Stimulated activated CD8-positive, alpha-beta memory T cell treated with anti-CD3 and anti-CD28 coated beads, Interleukin-4, amount 100 ng/mL, for 48 hours (primary cell): Measurements from ENCODE around the gene TOGARAM2.

ENCODE experiments used
- DNase-seq: peaks from one replicate; pipeline ENCODE4 v3.0.0-alpha.2; 2020

Gene TOGARAM2

GRCh38 chr2:29057006-29057405 is 75.9 kb downstream of the TOGARAM2 start:
- DNase-seq = no peak

DNA sequence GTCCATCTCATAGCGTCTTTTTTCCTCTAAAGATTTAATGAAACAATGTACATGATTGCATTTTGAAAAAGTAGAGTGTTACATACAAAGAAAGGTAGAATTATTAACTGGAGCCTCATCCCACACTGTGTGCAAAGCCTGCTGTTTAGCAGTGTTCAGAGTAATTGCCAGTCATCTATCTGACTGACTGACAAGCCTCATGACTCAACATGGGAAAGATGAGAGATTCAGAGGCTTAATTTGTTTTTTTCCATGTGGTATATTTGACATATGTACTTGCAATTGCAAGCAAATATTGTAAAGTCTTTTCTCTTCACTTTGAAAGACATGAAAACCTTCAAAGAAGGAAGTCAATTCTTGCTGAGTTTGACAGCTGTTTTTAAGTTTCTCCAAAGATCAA is 78.5 kb downstream of the TOGARAM2 start:
- DNase-seq = no peak

DNA sequence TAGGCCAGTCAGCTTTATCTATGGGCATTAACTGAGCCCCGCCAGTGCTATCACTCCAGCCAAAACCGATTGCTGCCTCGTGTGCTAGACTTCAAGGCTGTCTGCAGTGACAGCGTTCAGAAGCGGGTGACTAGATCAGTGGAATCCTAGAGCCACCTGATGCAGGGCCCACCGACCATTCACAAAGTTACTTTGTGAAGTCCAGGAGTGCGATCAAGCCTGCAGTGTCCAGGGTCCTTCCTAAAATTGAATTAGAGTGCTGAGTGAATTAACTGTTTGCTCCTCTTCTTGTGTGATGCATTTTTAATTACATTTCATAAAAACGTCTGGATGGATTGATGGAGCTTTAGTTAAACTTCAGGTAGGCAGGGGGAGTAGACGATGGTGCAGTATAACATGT is 79.3 kb downstream of the TOGARAM2 start:
- no peak for DNase-seq

DNA sequence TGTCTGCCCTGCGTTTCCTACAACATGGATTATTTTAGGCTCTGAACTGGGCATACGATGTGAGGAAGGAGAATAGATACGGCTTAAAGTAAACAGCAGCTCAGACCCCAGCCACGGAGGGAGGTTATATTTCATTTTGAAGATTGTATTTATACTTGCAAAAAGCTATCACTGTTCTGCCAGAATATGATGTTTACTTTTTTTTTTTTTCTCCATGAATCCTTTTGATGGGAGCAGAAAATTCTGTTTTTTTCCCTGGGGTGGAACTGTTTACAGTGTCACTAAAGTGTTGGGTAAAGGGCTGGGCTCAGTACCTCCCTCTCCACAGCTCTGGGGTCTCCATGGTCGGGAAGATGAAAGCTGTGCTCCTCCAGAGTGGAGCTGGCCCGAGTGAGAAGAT is 80.1 kb downstream of the TOGARAM2 start:
- no peak for DNase-seq

DNA sequence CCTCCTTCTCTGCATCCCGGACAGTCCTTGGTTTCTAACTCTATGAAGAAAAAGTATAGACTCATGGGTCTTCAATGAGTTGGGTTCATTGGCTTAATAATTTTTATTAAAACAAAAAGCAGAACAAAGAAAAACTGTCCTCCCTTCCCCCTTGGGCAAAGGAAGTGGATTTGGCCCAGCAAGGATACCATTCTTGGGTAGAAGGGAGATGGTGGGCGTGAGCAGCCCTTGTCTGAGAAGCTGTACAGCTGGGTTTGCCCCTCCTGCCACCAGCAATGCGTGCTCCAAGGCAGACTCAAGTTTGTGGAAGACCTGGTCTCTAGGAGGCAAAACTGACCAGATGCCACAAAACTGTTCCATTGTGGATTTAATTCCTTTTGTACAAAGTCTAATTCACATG is 80.5 kb downstream of the TOGARAM2 start:
- no peak for DNase-seq

GRCh38 chr2:29062371-29062770 is 81.3 kb downstream of the TOGARAM2 start:
- no peak for DNase-seq

DNA sequence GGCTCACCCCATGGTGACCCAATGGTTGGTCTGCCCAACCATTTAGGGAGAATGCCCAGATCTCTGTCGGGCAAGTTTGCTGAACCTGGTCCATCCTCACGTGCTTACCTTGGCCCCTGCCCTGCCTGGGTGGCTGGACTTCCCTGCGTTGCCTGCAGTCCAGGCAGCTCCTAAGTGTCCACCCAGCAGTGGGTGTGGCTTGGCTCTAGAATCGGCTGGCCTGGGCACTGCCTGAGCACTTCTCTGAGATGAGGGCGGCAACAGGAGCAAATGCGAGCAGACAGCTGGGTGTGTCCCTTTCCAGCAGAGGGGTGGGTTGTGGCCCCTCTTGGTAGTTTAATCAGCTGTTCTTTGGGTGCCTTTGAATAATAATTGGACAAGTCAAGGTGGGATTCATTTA is 82.0 kb downstream of the TOGARAM2 start:
- no peak for DNase-seq

- no peak for DNase-seq
These were observed 82.7 kb downstream of the TOGARAM2 start for GRCh38 chr2:29063646-29064345.

- DNase-seq = no peak
These were observed 83.2 kb downstream of the TOGARAM2 start for GRCh38 chr2:29064346-29064715.

DNA sequence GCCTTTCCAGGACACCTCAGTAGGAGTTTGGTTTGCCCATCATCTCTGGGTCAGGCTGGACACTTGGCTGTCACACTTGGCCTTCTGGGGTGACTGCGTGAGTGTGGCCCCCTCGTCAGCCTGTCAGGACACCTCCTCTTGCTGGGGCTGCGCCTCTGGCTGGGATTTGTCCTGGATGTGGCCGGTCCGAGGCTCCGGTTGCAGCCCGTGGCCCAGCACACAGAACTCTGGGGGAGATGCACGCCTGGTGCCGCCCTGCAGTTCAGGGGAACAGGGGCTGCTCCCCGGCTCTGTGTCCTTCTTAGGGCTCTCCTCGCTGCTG is 83.6 kb downstream of the TOGARAM2 start:
- DNase-seq = no peak

DNA sequence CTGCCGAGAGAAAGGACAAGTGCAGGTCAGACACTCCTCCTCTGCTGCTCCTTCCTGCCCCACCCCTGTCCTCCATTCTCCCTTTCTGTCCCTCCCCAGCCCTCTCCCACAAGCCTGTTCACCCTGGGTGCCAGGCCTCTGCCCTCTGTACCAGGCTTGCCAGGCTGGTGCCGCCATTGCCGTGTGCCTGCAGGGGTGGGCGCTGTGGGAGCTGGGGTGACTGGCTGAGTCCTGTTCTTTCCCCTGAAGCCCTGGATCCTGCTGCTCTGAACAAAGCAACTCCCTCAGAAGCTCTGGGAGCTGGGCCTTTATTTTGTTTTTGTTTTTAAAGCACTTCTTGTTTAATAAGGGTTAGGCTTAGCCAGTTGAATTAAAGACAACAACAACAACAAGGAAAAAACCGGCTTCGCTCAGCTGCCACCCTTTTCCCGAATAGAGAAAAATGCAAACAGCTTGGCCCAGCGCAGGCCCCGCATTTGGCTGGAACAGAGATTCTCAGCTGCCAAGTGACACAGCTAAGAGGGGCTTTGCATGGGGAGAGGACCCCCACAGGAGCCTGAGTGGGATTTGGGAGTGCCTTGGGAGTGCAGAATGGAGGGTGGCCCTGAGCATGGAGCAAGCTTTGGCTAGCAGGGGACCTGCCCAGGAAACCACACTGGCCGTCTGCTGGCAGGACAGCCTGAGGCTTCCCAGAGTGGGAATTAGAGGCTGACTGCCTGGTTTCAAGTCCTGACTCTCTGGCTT is 84.1 kb downstream of the TOGARAM2 start:
- no peak for DNase-seq

- DNase-seq = no peak
These were observed 85.3 kb downstream of the TOGARAM2 start for GRCh38 chr2:29066271-29066860.

- no peak for DNase-seq
These were observed 86.0 kb downstream of the TOGARAM2 start for GRCh38 chr2:29066997-29067605.

GRCh38 chr2:29068513-29068912 is 87.4 kb downstream of the TOGARAM2 start:
- DNase-seq = no peak

GRCh38 chr2:29070526-29070925 is 89.4 kb downstream of the TOGARAM2 start:
- no peak for DNase-seq

GRCh38 chr2:29071032-29071975 is 90.2 kb downstream of the TOGARAM2 start:
- no peak for DNase-seq

DNA sequence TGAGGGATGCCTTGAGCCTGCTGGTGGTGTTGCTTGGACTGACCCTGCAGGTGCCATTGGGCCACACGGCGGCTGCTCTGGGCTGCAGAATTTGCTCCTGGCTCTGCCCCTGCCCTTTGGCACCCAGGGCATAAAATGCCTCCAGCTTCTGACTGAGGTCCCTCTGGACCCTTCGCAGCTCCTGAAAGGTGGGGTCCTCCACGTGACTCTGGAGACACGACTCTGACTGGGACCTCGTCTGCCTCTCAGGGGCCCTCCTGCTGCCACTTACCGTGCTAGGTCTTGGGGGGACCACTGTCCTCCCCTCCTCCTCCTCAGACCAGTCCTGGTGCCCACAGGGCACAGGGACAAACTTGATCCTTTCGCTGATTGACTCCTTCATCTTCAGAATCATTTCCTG is 91.2 kb downstream of the TOGARAM2 start:
- no peak for DNase-seq

DNA sequence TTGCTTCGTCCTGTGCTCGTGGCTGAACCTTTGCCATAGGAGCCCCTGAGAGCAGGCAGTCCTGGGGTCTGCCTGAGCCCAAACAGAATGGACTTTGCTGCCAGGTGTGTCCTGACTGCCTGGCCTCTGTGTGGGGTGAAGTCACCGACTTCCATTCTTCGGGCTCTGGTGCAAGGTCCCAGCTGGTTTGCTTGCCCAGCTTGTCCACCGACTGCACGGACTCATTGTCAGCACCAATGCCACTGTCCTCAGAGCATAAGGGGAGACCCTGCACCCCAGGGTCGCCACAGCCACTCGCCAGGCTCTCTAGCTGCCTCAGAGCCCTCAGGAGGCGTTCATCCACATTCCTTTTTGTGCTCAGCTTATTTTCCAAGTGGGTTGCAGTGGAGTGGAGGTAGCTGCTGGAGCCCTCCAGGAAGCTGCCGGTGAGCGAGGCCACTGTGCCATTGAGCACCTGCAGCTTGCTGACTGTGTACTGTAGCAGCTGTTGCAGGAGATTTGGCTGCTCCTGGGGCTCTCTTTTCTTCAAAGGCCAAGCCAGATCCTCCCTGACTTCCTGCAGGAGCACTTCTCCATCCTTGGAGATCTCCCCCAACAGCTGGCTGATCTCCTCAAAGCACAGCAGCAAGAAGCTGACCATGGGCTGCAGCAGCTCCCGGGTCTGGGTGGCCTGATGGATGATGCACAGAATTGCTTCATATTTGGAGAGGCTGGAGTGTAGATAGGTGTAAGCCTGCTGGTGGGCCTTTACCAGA is 92.0 kb downstream of the TOGARAM2 start:
- DNase-seq = no peak

GRCh38 chr2:29073933-29074332 is 92.8 kb downstream of the TOGARAM2 start:
- DNase-seq = no peak

GRCh38 chr2:29074411-29074810 is 93.3 kb downstream of the TOGARAM2 start, which contains the start of gene PCARE:
Gene PCARE (minus strand): TSS chr2:29074523. CDS start chr2:29074261, 262 bp downstream.
- DNase-seq = no peak

DNA sequence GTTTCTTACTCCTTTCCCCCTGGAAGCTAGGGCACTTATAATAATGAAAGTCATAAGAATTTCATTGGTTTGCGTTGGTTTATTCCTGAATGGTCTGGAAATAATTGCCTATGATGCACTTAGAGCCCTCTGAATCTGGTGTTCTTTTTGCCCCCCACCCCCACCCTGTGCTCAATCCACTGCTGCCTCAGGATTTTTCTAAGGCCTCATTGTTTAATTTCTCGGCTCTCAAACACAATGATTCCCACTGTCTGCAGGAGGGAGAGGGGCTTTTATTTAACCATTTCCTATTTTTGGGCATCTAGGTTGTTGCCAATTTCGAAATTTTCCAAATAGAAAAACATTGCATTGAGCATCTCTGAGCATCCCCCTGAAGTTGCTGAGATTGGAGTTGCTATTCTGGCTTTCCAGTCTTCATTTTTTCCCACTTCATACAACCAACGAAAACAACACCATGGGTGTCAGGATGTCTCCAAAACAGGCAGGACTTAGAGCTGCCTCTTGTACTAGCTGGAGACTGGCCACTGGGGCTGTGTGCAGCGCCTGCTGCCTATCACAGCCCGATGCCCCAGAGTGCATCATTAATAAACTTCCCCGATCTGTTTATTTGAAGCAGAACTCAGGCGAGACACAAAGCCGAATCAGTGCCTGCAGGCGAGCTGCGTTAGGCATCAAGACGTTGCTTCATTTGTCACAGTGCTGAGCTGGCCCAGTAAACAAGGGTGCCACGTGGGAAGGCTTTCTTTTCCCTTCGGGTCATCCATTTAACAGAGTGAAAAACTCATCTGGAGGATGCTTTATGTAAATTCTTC is 95.0 kb downstream of the TOGARAM2 start:
- no peak for DNase-seq
